GM19468 (cell line): ENCODE measurements around the gene PLCH1.

Source experiments
- ATAC-seq: cut with Tn5 transposase; IDR thresholded peaks from one replicate; pipeline ENCODE4 v1.9.1; 2021; ENCODE audit warnings: mild to moderate bottlenecking, moderate library complexity, moderate number of reproducible peaks; ENCODE audit not compliant: unreplicated experiment; ENCODE audit errors: extremely low read depth

Gene PLCH1

DNA sequence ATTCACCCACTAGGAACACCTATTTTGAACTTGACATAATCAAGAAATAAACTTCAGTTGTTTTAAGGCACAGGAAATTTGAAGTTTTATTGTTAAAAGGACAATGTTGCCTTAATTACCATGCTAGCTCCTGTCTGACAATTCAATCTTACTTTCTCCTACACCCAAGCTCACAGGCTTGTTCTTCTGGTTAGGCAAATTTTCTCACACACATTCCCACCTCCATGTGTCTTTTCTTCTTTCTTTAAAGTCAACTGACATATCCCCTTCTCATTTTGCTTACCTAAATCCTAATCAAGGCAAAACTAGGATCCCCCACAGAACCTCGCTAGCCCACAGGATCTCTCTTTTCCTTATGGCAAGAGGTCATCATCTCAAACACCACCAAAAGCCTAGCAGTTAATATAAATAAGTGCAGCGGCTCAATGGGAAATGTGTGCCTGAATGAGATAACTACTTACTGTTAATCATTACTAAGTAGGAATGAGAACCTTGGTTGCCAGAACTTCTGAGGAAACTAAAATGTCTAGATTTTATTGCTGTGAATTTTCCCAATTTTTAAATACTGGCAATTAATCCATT is 189.3 kb downstream of the PLCH1 start:
- ATAC-seq = no peak

DNA sequence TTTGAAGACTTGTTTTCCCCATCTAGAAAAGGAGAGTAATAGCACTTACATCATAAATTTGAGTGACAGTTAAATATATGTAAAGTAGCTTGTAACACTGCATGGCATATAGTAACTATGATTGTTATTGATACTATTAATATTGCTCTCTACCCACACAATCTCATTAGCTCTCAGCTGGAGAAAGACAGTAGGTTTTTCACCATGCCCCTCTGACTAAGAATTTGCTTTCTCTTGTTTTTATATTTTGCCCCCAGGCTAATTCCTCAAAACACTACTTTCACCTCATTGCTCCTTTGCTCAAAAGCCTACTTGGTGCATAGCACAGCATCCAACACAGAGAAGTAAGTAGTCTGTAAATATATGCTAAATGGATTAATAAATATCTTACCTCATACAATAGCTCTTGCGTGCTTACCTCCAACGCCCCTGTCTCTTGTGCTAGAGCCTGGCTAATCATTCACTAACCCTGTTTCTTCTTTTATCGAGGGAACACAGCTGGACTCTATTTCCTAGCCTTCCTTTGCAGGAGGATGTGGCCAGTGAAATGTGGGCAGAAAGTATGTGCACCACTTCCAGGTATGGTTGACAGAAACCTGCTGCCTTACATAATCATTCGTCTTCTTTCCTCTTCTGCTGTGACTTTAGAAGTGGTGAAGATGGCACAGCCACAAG is 190.0 kb downstream of the PLCH1 start:
- ATAC-seq = peak; percentile 78

DNA sequence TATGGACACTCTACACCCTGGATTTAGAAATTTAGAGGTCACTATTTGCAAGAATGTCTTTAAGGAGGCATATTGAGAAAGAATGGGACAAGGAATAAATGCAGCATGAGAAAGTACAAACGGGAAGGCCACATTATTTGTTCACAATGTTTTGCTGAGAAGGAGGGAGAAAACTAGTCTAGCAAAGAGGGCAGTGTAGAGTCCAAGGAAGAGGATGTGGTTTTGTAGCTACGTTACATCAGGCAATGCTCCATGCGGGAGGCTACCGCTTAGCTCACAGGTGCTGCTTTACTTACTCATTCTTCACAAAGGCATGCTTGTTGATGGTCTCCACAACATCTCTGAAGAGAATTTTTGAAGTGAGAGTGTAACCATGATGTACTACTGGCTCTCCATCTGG is 191.1 kb downstream of the PLCH1 start:
- no peak for ATAC-seq

DNA sequence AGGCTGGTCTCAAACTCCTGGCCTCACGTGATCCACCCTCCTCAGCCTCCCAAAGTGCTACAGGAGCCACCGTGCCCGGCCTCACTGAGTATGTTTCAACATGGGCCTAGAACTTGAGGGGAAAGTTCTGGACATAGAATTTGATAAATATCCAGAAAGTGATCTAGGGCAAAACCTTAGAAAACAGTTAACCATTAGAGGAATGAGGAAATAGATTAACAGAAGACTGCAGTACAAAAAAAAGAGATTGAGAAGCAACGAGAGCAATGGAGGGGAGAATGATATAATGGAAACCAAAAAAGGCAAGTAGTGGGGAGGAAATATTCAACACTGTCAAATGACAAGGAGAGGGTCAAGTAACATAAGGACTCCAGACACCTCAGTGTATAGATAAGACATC is 191.5 kb downstream of the PLCH1 start:
- no peak for ATAC-seq

DNA sequence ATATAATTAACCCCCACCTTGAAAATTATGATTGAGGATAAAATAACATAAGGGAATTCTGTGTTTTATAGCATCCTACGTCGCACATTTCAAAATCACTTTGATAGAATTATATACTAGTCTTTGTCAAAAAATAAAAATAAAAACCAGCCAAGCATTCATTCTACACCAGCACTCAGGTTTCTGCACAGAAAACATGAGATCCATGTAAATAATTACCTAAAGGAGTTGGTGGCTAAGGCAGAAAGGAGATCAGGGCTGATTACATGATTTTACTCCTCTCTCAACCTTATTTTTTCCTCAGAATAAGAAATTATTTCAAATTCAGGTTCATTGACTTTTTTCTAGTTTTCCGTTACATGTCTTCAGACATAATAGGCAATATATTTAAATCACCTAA is 194.5 kb downstream of the PLCH1 start:
- ATAC-seq = no peak

DNA sequence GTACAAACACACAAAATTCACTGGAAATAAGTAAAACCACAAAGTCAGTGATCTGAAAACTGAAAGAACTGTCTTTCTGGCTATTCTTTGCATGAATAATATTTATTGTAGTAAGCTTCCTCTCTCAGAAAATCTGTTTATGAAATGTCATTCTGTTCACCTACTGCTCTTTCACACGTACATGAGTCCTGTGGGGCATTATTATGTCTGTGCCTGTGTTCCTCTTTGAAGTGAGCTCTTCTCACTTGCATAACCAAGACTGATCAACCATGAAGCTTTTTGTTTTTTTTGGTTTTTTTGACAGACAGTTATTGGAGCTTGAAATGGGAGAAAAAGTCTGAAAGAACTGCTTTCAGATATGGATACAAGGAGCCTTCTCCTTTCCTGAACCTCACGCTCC is 195.8 kb downstream of the PLCH1 start:
- ATAC-seq = peak; percentile 96

DNA sequence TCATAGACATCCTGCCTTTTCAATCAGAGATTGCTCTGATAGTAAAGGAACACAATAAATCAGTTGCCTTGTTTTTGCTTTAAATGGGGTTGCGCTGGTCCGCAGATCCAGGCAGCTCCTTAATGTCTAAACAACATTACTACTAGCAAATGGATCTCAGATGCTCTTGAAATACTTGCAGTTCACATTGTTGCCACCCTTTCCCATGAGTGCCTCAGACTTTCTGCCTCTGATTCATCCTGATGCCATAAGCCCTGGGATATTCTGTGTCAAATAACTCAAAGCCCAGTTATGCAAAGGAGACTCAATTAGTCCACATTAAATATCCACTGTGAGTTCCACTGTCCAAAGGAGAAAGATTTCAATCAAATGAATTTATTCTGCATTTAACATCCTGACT is 196.7 kb downstream of the PLCH1 start:
- ATAC-seq = no peak

DNA sequence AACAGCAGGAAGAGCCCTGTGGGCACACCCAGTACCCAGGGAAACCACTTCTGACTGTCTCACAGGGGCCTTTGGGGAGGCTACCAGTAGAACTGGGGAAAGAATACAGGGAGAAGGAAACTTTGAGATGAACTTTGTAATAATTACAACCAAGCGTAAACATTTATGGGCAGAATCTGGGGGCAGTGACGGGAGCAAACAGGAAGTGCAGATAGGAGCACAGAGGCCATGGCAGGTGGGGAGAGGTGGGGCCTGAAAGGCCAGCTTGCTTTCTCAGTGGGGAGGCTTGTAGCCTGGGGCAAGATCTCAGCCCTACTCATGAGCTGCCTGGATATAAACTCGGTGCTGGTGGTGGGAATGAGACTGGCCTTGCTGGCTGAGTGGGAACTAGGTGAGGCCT is 209.8 kb downstream of the PLCH1 start:
- no peak for ATAC-seq

DNA sequence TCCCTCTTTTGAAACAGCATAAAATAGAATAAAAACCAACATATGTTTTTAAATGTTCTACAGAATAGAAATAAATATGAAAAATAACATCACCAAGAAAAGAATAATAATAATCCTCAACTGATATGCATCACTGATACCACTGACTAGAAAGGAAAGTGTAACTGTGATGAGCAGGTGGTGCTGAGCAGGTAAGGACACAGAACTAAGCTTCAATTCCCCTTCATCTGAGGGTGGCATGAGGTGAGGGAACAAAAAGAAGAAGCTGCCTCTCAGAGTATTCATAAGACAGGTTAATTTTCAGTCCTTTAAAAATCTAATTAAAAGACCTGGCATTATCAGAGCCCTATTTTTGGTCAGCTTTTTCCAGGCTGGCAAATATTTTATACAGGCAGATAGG is 216.3 kb downstream of the PLCH1 start:
- ATAC-seq = no peak

DNA sequence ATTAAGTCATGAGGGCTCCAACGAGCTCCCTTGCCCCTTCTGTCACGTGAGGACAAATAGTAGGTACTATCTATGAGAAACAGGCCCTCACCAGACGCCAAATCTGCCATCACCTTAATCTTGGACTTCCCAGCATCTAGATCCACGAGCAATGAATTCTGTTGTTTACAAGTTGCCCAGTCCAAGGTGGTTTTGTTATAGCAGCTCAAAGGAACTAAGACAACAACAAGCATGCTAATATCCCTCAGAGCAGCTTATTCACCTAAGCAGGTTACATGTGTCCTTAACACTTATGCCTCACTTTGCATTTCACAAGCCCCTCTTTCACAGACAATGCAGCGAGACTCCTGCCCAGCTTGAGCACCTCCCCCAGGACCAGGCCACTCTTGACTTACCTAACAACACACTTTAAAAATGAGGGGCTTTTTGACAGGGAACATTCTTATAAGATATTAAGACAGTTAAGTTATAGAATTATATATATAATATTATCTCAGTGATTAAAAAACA is 219.5 kb downstream of the PLCH1 start:
- ATAC-seq = no peak

DNA sequence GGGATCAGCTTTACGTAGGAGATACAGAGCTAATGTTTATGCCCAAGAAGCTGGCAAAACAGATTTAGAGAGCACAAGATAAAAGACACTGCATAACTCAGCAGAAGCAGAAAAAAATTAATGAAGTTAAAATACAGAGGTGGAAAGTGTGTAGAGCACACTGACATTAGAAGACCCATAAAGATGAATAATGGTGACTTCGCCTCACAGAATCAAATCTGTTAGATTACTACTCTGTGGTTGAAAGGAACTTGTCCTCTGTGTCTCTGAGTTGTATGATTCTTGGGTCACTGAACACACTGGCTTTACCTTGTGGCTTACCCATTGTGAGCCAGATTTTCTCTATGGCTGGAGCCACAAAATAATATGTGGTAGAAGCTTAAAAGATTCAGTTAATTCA is 224.4 kb downstream of the PLCH1 start:
- ATAC-seq = no peak

DNA sequence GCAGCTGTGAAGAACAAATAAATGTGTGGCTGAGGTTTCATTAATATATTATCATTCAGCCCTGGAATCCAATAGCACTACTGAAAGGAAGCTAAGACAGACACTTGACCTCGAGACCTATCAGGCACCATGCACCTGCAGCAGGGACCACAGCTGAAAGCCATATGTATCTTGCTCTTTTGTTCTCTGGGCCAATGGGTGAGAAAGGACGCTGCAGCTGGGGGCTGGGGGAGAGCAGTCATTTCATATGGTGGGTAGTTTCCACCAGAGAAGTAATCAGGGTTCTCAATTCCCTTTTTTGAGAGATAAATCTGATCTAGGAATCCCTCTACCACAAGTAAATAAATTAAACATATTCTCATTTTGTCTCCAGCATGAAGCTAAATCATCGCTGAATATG is 225.8 kb downstream of the PLCH1 start:
- peak; percentile 60 for ATAC-seq

DNA sequence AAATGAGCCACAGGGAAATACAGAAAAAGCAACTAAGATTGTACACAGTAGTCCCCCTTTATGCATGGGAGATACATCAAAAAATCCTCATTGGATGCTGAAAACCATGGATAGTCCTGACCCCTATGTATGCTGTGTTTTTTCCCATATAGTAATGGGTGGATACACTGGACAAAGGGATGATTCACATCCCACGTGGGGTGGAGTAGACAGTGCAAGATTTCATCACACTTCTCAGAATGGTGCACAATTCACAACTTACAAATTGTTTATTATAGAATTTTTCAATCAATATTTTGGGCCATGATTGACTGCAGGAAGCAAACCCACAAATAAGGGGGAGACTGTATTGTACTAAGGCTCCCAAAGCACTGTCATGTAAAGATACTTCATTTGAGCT is 227.0 kb downstream of the PLCH1 start:
- no peak for ATAC-seq

DNA sequence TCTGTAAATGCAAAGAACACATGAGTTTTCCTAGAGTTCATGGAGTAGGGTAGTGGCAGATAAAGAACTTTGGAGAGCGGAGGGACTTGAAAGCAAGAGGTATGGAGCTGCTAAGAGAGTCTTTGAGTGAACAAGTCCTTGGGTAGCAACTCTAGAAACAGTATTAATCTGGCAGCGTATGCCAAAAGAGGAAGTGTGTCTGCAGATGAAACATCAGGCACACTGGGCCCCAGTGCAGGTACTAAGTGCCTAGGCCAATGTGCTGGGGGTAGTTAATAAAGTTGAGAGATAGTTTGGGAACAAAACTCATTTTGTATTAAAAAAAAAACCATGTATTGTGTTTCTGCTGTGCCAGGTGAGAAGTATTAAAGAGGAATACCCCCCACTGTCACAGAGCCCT is 228.4 kb downstream of the PLCH1 start:
- ATAC-seq = no peak

DNA sequence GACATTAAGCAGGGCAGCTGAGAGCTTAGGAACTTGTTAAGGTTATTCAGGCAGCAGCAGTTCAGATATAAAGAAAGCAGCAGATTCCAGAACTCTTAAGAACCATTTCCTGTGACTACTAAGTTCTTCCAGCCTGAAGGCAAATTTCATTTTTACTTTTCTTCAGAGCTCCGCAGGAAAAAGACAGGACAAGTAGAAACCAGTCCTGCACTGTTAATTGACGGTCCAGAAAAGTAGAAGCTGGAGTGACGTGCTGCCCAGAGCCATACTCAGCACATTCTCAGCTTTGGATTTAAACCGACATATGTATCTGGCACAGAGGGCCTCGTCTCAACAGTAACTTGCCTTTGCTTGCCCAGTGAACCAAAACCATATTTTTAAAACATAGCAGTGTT is 232.0 kb downstream of the PLCH1 start:
- ATAC-seq = no peak

DNA sequence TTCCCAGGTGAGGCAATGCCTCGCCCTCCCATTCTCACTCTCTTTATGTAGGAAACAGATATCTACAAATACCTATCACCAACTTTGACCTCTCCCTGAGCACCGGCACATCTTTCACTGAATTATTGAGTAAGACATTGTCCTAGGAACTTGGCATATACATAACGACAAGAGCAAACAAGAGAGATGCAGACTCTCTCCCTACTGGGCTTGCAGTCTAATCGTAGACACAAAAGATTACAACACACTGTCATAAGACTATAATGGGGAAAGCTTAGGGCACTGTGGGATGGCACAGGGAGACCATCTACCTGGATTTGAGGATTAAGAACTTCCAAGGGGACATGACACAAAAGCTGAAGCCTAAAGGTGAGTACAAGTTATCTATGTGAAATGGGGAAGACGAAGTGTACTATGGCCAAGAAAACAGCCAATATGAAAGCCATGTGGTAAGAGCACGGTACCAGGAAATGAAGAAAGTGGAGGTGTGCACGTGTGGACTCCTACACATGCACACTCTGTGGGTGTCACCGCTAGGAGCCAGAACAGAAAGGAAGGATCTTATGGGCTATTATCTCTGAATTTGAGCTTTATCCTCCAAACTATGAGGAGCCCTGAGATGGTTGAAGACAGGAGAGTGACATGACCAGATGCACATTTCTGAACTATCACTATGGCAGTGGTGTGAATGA is 232.6 kb downstream of the PLCH1 start:
- ATAC-seq = no peak

DNA sequence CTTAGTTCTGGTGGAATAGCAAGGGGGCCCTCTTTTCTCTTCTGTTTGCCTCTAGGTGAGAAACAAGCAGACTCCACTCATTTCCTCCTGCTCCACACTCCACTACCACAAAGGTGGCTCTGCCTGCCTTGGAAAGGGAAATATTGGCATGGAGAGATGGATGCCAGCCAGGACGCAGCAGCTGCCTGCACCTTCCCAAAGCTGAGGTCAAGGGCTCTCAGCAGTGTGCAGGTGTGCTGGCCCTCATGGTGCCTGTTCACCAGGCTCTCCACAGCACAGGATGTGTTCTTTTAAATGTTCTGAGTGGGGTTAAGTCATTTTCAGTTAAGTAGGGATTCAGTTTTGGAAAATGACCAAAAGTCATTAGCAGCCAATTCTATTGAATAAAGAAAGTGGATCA is 240.2 kb downstream of the PLCH1 start:
- no peak for ATAC-seq

DNA sequence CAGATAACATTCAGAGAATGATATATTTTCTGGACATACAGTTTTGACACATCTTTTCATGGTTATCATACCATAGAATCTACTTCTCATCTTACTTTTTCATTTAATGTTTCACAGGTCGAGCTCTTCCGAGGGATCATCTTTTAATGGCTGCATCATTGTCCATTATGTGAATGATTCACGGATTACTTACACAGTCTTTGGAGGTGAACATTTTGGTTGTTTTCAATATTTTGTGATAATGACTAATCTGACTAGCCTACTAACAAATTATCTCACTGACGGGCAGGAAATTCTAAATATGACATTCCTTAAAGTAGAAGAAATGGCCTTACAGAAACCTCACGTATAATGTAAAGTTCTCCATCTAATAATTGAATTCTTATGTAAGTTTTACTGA is 242.2 kb downstream of the PLCH1 start:
- ATAC-seq = no peak

DNA sequence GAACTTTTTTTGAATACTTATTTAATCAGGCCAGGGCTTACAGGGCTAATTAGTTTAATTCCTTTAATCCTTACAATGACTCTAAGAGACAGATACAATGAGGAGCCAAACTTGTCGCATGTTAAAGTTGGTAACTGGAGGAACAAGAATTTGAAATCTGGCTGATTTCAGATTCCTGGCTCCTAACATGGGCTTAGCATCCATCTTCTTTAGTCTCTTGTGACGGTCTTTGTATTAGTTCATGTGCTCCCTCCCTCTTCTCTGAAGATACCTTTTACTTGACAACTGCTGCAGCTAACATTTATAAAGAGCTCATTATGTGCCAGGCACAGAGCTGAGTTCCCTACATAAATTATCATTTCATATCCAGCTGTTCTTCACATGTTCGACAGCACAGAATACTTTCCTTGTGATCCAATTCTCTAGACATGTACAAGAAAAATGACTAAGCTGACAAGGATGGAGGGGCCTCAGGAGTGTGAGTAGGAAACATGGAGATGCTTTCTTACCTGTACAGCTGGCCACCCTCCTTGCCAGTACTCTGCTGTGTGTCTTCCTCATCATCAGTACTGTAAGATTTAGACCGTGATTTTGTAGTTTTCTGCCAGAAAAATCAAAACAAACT is 244.6 kb downstream of the PLCH1 start:
- no peak for ATAC-seq

DNA sequence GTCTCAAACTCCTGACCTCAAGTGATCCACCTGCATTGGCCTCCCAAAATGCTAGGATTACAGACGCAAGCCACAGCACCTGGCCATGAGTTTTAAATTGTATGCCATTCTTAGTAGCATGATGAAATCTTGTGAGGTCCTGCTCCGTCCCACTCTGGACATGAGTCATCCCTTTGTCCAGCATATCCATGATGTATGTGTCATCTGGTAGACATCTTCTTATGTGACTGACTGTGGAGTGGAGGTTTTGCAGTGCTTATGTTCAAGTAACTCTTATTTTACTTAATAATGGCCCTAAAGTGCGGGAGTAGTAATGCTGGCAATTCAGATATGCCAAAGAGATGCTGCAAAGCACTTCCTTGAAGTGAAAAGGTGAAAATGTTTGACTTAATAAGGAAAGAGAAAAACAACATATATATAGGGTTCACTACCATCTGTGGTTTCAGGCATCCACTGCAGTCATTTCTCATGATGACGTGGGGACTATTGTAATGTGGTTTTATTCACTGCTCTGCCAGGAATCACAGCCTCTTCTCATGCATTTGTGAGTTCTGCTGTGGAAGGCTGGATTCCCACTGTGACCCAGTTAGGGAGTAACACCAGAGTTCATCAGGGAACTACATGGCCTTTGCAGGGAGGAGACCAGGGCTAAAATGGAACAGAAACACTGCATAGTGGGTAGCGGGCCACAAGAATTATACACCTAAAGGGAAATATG is 246.8 kb downstream of the PLCH1 start:
- ATAC-seq = no peak

DNA sequence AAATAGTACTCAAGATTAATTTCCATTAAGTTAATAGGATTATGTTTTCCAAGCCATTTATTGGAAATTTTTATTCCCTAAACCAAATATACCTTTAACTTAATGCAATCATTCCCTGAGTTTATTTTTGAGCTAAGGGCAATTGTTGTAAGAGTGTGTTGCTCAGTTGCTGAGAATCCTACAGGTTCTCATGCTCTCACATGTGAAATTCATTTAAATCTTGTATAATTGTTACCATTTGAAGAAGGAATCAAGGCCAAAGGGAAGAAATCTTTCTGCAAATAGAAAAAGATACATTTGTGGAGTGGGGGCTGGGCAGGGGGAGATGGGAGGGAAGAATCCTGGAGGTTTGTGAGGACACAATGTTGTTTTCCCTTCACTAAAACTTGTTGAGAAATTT is 248.7 kb downstream of the PLCH1 start:
- ATAC-seq = no peak
